Cardiac ventricle fibroblast (primary cell): ENCODE results near the gene DNAAF1. TPM values are rescaled to one million over a fixed set of nuclear protein-coding genes. Genes with fewer than 3 reads are reported as not detected.

Source experiments
- total RNA-seq: library from RNA; depleted of rRNA; stranded (reverse); fragments of >200 nt; gene quantifications from 2 replicates; pipeline ENCODE4 v1.2.3, GENCODE V29; 2015

DNAAF1 gene
- total RNA-seq = not detected in 2 replicates

DNA sequence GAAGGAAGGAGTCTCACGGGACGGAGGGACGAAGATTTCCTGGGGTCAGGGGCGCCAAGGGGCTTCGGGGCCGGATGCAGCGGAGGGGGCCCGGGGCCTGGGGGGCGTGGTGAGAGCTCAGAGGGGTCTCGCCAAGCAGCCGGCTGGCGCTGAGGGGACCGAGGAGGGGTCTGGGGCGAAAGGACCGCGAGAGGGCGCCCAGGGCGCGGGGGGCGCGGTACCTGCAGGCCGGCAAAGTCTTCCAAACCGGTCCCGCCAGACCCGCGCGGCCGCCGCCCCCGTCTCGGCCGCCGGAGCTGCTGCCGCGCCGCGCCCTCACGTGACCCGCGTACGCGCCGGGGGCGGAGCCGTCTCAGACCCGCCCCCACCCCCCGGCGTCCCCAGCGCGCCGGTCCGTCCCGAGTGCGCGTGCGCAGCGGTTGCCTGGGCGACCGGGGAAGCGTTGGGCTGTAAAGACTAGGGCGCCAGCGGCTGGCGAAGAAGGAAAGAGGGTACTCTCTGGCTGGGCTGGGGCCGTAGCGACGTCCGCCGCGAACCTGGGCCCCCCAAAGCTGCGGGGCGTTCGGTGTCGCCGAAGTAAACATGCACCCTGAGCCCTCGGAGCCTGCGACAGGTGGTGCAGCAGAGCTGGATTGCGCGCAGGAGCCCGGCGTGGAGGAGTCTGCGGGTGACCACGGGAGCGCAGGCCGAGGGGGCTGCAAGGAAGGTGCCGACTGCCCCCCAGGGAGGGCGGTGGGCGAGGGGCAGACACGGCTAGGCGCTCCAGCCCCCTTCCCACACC, at the start of gene DNAAF1, which contains the start of gene HSDL1:
TSS of gene DNAAF1 (plus strand) at position 450 of the 781 bp plus-strand sequence. CDS start at position 583, 133 bp downstream.
TSS of gene HSDL1 (minus strand) at position 319 of the 781 bp plus-strand sequence. CDS start 13,856 bp downstream, outside the sequence.

DNA sequence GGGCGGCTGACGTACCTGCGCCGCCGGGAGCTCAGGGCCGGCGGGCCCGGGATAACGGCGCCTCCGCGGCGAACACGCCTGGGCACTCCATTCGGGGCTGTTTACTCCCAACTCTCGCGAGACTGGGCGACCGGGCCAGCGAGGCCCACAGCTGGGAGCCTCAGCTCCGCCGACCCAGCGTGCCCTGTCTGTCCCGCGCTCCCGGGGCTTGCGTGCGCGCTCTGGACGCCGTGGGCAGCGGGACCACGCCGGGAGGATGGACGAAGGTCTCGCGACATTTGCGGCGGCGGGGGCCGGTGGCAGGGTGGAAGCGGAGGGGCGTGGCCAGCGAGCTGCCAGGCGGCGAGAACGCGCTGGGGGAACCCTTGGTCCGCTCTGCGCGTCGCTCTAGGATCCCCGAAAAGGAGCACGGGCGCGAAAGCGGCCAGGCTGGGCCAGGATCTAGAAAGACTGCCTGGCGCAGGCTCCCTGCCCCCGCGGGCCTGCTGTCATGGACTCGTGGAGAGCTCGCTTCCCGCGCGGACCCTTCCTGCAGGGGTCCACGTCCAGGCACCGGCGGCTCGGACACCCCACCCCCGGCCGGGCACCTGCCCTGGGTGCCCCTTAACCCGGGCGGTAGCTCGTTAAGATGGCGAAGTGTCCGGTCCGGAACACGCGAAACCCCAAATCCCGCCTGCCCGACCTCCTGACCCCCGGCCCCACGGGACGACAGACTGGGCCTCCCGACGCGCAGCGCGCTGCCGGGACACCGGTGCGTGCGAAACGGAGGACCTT, 28.2 kb upstream of the DNAAF1 start, which contains the start of gene MBTPS1:
TSS of gene MBTPS1 (minus strand) at position 223 of the 774 bp plus-strand sequence. CDS start 15,159 bp downstream, outside the sequence.

DNA sequence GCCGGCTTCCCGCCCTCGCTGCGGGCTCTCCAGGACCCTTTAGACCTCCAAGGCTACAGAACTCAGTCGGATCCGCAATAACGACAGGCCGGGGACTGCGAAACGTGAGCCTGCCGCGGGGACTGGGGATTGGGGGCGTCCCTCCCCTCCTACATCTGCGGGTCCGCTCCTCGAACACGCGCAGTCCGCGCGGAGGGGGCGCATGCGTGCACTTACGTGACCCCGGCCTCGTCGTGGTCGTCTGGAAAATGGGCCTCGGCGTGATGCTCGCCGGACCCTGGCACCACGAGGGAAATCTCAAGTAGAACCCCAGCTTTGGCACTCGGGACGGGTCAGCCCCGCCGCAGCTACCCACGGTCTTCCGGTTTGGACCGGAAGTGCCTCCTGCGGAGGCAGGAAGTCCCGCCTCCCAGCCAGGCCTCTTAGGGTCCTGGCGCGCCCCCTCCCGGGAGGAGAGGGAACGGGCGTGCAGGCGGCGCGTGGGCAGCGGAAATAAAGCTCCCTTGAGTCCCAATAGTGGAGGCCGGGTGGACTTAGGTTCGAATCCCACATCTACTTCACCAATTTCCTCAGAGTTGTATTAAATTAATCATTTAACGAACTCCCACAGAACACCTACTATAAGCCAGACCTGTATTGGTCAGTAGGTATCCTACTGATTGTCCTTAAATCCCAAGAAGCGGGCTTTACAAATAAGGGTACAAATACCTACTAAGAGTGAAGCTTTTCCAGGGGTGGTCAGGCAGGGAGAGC, 41.8 kb downstream of the DNAAF1 start, which contains the start of gene TAF1C:
TSS of gene TAF1C (minus strand) at position 373 of the 753 bp plus-strand sequence. CDS start 2,069 bp downstream, outside the sequence.

DNA sequence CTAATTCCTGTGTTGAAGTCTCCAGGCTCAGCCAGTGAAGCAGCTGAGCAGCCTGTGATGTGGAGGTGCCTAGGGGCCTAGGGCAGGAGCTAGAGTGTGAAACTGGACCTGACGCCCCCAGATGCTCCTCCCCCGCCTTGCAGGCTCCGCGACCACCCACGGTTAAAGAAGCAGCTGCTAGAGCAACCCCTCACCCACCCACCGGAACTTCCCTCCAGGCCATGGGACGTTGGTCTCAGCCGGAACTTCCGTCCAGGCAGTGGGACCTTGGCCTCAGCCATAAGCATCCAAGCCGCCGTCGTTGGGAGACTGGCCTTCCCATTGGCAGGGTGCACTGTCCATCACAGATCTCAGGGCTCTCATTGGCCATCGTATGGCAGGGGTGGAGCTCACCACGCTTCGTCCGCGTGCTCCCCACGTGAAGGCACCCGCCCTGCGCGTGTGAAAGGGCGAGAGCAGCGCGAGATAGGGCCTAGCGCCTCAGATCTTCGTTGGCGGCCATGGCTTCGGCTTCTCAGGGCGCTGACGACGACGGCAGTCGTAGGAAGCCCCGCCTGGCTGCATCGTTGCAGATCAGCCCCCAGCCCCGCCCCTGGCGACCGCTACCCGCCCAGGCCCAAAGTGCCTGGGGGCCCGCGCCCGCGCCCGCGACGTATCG, 45.8 kb downstream of the DNAAF1 start, which contains the start of gene ADAD2:
TSS of gene ADAD2 (plus strand) at position 427 of the 658 bp plus-strand sequence. CDS start at position 501, 74 bp downstream.

Other genes with a start within 250 kb of the DNAAF1 start
- gene MLYCD, start 246.2 kb upstream of the DNAAF1 start, total RNA-seq = 3.0 and 3.2 TPM in 2 replicates
- gene OSGIN1, start 192.1 kb upstream of the DNAAF1 start, total RNA-seq = 10.2 and 10.7 TPM in 2 replicates
- gene NECAB2, start 177.1 kb upstream of the DNAAF1 start, total RNA-seq = not detected in 2 replicates
- not detected in 2 replicates for gene SLC38A8, start 102.5 kb upstream of the DNAAF1 start, total RNA-seq
- 80.7 and 81.0 TPM in 2 replicates for gene MBTPS1, start 28.4 kb upstream of the DNAAF1 start, total RNA-seq
- gene HSDL1, start 131 bp upstream of the DNAAF1 start, total RNA-seq = 8.2 and 9.0 TPM in 2 replicates
- 11.4 and 14.3 TPM in 2 replicates for gene TAF1C, start 41.7 kb downstream of the DNAAF1 start, total RNA-seq
- not detected in 2 replicates for gene ADAD2, start 45.8 kb downstream of the DNAAF1 start, total RNA-seq
- not detected in 2 replicates for gene KCNG4, start 94.7 kb downstream of the DNAAF1 start, total RNA-seq
- 0.10 TPM in 1 of 2 replicates, not detected in the other for gene WFDC1, start 149.6 kb downstream of the DNAAF1 start, total RNA-seq
- not detected in 2 replicates for gene ATP2C2, start 223.2 kb downstream of the DNAAF1 start, total RNA-seq